Osteoblast (primary cell): ENCODE data around the gene LYRM1. TPM values are rescaled to one million over a fixed set of nuclear protein-coding genes. Genes with fewer than 3 reads are reported as not detected.
A peak's percentile ranks its signal among the peaks of the same experiment; 100 is the strongest.

Experiments
- DNase-seq: peaks from one replicate; pipeline ENCODE4 v3.0.0; 2011; ENCODE audit warnings: low spot score, mixed read lengths; ENCODE audit not compliant: insufficient read length; ENCODE audit errors: missing footprints
- H2AFZ ChIP-seq: 2 replicates; pipeline ENCODE4 v1.6.0; 2011; ENCODE audit warnings: mild to moderate bottlenecking, low read length
- H3K27ac ChIP-seq: 2 replicates; pipeline ENCODE4 v1.5.1; 2011; ENCODE audit warnings: mild to moderate bottlenecking, low read depth, low read length, moderate library complexity
- H3K27me3 ChIP-seq: 2 replicates; pipeline ENCODE4 v1.6.0; 2012; ENCODE audit warnings: mild to moderate bottlenecking, control low read depth, inconsistent platforms, low read length, moderate library complexity; ENCODE audit not compliant: insufficient read depth
- H3K36me3 ChIP-seq: 2 replicates; pipeline ENCODE4 v1.5.1; 2011; ENCODE audit warnings: mild to moderate bottlenecking, low read length, control low read depth, moderate library complexity; ENCODE audit not compliant: insufficient read depth
- H3K4me1 ChIP-seq: 2 replicates; pipeline ENCODE4 v1.5.1; 2011; ENCODE audit warnings: mild to moderate bottlenecking, low read length, control low read depth, moderate library complexity; ENCODE audit not compliant: insufficient read depth
- H3K4me2 ChIP-seq: 2 replicates; pipeline ENCODE4 v1.6.0; 2011; ENCODE audit warnings: mild to moderate bottlenecking, low read length; ENCODE audit not compliant: insufficient read depth
- H3K4me3 ChIP-seq: fragments of 200-600 bp; sonication (generic); 3 replicates; pipeline ENCODE4 v1.5.1; 2012; ENCODE audit warnings: mild to moderate bottlenecking, low read length, inconsistent platforms; ENCODE audit not compliant: insufficient read depth
- H3K79me2 ChIP-seq: 2 replicates; pipeline ENCODE4 v1.6.0; 2012; ENCODE audit warnings: mild to moderate bottlenecking, low read length, control low read depth, inconsistent platforms; ENCODE audit not compliant: insufficient read depth
- H3K9me3 ChIP-seq: 2 replicates; pipeline ENCODE4 v1.5.1; 2011; ENCODE audit warnings: low read depth, low read length, control low read depth
- H4K20me1 ChIP-seq: 2 replicates; pipeline ENCODE4 v1.6.0; 2012; ENCODE audit warnings: mild to moderate bottlenecking, low read length, control low read depth; ENCODE audit not compliant: insufficient read depth
- CTCF ChIP-seq: IDR thresholded peaks from 2 replicates; pipeline ENCODE4 v1.5.1; 2011; ENCODE audit warnings: mild to moderate bottlenecking, low read depth, low read length, moderate library complexity; ENCODE audit errors: extremely low read depth
- total RNA-seq: library from RNA; depleted of rRNA; stranded (reverse); fragments of >200 nt; gene quantifications from 2 replicates; pipeline ENCODE4 v1.2.3, GENCODE V29; 2012

LYRM1 gene
- total RNA-seq, 1 donor, result 44.9 TPM

GRCh38 chr16:20883554-20884239, 16.9 kb upstream of the LYRM1 start:
- H3K4me3 ChIP-seq, result no peak overlapping the region
- H3K27ac ChIP-seq, result no peak overlapping the region
- H3K27me3 ChIP-seq, result no peaks in the 10 kb centered on the region
- peak overlapping the region; percentile 16 for H3K4me2 ChIP-seq
- H3K36me3 ChIP-seq, result peaks cover 23% of the 10 kb centered on the region
- peaks cover 96% of the 10 kb centered on the region for H3K79me2 ChIP-seq
- no peak overlapping the region for H2AFZ ChIP-seq
- H3K4me1 ChIP-seq, result peaks cover 53% of the 10 kb centered on the region
- TF ChIP-seq CTCF, result no peak
- peaks cover 68% of the 10 kb centered on the region for H4K20me1 ChIP-seq
- DNase-seq, result peak; percentile 6
- no peaks in the 10 kb centered on the region for H3K9me3 ChIP-seq

GRCh38 chr16:20884240-20884556, 16.4 kb upstream of the LYRM1 start:
- peaks cover 95% of the 10 kb centered on the region for H3K79me2 ChIP-seq
- no peaks in the 10 kb centered on the region for H3K27me3 ChIP-seq
- no peak overlapping the region for H2AFZ ChIP-seq
- peaks cover 63% of the 10 kb centered on the region for H4K20me1 ChIP-seq
- no peaks in the 10 kb centered on the region for H3K9me3 ChIP-seq
- peaks cover 20% of the 10 kb centered on the region for H3K36me3 ChIP-seq
- no peak overlapping the region for H3K27ac ChIP-seq
- H3K4me2 ChIP-seq, result peak overlapping the region; percentile 16
- TF ChIP-seq CTCF, result no peak
- DNase-seq, result peak; percentile 15
- H3K4me3 ChIP-seq, result no peak overlapping the region
- H3K4me1 ChIP-seq, result peaks cover 48% of the 10 kb centered on the region

- peaks cover 70% of the 10 kb centered on the region for H4K20me1 ChIP-seq
- DNase-seq, result no peak
- H3K79me2 ChIP-seq, result peaks cover 95% of the 10 kb centered on the region
- peaks cover 37% of the 10 kb centered on the region for H3K36me3 ChIP-seq
- no peak for TF ChIP-seq CTCF
- H3K4me1 ChIP-seq, result peaks cover 27% of the 10 kb centered on the region
- no peak overlapping the region for H3K4me3 ChIP-seq
- H3K4me2 ChIP-seq, result no peak overlapping the region
- H3K9me3 ChIP-seq, result no peaks in the 10 kb centered on the region
- no peaks in the 10 kb centered on the region for H3K27me3 ChIP-seq
- no peak overlapping the region for H2AFZ ChIP-seq
- no peak overlapping the region for H3K27ac ChIP-seq
Observed at GRCh38 chr16:20886320-20886719, 14.3 kb upstream of the LYRM1 start.

- no peak overlapping the region for H2AFZ ChIP-seq
- no peak overlapping the region for H3K27ac ChIP-seq
- H3K36me3 ChIP-seq, result peaks cover 46% of the 10 kb centered on the region
- H3K4me1 ChIP-seq, result peaks cover 20% of the 10 kb centered on the region
- H3K9me3 ChIP-seq, result no peaks in the 10 kb centered on the region
- no peaks in the 10 kb centered on the region for H3K27me3 ChIP-seq
- no peak overlapping the region for H3K4me3 ChIP-seq
- peaks cover 96% of the 10 kb centered on the region for H3K79me2 ChIP-seq
- peak; percentile 15 for DNase-seq
- no peak overlapping the region for H3K4me2 ChIP-seq
- no peak for TF ChIP-seq CTCF
- H4K20me1 ChIP-seq, result peaks cover 79% of the 10 kb centered on the region
Observed at GRCh38 chr16:20887207-20887606, 13.4 kb upstream of the LYRM1 start.
